ENCODE data around the gene LTN1.
"Not testable (repeated sequence)": the region's sequence is repeated elsewhere in the genome, so short reads cannot be mapped to it uniquely, and the experiment has no call there.

LTN1 gene, protein sequence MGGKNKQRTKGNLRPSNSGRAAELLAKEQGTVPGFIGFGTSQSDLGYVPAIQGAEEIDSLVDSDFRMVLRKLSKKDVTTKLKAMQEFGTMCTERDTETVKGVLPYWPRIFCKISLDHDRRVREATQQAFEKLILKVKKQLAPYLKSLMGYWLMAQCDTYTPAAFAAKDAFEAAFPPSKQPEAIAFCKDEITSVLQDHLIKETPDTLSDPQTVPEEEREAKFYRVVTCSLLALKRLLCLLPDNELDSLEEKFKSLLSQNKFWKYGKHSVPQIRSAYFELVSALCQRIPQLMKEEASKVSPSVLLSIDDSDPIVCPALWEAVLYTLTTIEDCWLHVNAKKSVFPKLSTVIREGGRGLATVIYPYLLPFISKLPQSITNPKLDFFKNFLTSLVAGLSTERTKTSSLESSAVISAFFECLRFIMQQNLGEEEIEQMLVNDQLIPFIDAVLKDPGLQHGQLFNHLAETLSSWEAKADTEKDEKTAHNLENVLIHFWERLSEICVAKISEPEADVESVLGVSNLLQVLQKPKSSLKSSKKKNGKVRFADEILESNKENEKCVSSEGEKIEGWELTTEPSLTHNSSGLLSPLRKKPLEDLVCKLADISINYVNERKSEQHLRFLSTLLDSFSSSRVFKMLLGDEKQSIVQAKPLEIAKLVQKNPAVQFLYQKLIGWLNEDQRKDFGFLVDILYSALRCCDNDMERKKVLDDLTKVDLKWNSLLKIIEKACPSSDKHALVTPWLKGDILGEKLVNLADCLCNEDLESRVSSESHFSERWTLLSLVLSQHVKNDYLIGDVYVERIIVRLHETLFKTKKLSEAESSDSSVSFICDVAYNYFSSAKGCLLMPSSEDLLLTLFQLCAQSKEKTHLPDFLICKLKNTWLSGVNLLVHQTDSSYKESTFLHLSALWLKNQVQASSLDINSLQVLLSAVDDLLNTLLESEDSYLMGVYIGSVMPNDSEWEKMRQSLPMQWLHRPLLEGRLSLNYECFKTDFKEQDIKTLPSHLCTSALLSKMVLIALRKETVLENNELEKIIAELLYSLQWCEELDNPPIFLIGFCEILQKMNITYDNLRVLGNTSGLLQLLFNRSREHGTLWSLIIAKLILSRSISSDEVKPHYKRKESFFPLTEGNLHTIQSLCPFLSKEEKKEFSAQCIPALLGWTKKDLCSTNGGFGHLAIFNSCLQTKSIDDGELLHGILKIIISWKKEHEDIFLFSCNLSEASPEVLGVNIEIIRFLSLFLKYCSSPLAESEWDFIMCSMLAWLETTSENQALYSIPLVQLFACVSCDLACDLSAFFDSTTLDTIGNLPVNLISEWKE (N-terminal part only)

DNA sequence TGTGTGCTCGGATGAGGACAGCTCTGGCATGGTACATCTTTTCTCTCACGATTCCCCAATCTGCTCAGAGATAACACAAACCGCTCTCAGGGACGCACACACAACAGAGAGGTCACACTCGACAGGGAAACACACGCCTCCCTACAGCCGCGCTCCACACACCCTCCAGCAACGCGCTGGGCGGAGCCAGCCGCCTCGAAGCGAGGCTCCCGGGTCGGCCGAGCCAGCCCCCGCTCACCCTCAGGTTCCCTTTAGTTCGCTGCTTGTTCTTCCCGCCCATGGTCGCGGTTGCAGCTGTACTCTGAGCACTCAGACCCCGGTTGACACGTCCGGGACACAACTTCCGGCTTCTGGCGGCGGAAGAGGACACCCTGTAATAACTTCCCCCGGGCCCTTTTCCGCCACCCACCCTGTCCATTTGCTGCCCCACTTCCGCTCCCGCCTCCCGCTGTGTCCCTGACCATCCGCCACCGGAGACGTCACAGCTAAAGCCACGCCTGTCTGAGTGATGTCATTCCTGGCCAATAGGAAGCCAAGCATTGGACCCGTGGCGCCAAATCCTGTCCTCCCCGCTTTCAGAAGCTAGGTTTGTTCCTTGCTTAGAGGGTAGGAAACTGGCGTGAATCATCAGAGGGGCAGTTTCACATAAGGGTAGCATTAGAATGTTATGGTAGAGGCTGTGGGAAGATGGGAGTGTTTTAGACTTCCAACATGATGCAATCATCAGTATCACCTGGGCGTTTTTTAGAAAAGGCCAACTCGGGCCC lies at the start of gene LTN1:
LTN1 (minus strand) TSS at position 352 of the 767 bp plus-strand sequence; CDS start at position 280, 72 bp downstream.
- DNase-seq = peak; percentile 99

DNA sequence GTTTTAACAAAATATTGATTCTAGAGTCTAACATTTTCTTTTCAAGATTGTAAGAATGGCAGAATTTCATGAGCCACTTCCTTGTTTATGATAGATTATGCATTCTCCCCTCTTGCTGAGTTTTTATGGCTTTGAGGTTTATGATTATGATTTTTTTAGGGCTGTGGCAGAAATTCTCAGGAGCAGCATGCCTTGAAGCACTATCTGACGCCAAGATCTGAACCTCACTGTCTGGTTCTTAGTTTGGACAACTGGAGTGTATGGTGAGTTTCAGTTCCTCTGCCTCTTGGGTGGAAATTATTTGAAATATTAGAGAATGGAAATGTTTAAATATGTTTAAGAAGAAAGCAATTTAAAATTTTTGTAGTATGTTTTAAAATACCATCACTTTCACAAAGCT lies 42.0 kb upstream of the LTN1 start:
- DNase-seq = no peak

DNA sequence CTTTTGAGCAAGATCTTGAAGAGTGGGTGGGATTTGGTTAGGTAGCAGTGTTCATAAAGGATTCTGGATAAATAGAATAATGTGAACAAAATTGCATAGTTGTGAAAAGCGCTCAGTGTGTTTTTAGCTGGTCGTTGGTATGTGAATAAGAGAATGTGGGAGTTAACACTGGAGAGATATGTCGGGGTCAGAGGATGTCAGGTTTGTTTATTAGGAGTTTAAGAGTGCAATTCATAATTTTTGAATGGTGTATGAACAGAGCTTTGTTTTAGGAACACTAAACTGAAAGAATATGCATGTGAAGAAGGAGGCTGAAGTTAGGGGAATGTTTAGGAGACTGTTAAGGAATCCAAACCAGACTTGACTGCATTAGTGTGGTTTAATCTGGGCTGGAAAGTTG lies 41.2 kb upstream of the LTN1 start:
- no peak for DNase-seq

DNA sequence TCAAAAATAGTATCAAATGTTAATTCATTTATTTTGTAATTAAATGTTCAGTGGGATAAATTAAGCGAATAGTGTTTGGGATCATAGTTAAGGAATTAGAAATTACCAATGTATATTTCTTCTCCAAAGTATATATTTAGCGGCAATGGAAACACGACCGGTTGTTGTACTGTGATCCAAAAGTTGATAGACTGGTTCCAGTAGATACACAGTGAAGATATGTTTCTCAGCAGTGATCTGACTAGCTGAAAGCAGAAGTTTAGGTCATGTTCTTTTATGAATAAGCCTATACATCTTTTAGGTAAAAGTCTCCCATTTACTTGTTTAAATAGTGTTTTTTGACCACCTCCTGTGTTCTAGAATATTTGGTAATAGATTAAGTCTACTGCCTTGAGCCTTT lies 40.6 kb upstream of the LTN1 start:
- no peak for DNase-seq

DNA sequence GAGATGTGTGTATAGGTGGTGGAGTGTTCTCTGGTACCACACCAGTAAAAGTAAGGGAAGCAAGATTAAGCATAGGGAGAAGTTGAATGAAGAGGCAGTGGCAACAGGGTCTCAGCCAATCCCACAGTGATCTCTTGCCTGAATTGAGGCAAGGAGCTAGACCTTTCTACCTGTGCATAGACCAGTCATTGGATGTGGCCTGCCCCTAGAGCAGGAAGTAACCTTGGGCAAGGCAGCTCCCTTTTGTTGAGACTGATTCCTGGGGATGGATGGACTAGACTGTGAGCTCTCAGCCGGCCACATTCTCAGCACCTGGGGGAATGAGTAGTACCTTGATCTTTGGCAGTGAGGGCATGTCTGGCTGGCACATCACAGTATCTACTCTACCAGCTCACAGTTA lies 38.2 kb upstream of the LTN1 start:
- no peak for DNase-seq

DNA sequence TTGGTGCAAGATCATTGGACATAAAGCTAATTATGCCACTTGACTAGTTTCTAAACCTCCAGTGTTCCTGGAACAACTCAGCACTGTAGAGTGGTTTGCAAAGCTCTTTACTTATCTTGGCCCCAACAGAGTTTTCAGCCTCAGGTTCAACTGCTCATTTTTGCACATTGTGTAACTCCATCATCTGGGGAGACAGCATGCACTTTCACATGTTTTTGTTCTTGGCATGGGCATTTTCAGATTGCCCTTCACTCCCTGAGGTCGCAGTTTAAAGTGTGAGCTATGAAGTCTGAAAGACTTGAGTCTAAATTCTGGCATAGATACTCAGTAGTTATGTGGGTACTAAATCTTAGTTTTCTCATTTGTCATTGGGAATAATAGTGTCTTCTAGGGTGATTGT lies 36.8 kb upstream of the LTN1 start:
- no peak for DNase-seq

DNA sequence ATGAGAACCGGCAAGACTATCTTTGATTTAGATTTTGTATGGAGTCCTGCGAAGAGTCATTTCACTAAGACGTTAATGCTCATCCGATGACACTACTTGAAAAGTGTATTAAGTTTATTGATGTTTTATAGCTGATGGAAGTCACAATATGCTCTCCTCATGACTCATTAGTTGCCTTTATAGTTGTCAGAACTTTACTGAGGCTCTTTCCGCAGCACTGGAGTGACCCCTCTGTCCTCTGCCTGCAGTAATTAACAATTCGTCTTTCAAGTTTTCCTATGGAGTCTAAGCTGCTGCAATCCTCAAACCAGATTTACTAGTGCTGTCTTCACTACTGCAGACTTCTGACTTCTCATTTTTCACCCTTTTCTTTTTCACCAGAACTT lies 32.6 kb upstream of the LTN1 start:
- DNase-seq = no peak

DNA sequence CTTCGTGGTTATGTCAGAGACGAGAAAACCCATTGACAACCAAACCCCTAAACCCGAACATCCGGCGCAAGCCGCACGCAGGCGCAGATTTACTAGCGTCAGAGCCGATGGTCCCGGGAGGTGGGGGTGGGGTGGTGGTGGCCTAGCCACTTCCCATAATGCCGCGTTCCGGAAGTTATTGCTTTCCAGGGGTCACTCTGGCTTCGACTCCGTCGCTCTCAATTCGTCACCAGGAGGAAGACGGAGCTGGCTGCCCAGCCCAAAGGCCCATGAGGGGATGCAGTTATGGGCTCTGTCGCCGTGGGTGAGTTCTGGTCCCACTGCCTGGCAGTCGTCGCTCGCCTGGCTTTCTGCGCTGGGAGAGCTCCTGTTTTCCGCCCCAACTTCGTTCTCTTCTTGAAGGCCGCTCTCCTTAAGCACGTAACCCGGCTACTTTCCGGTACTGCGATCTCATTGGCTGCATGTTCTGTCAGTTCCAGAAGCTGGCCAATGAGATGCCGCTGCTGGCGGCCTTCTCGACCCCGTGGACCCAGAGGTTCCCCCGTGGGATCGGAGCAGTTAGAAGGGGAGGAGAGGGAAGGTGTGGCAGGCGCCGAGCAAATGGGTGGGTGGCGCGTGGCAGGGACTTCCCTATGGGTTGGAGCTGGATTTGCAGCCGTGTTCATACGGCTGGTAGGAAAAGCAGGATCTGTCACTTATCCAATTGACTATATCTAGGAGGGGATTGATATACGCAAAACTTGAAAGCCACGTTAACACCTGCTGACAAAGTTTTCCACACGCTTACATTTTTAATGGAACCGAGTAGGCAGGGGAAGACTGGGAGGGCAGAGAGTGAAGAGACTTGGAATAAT lies 32.0 kb upstream of the LTN1 start, which contains the start of gene USP16:
USP16 (plus strand) TSS at position 195 of the 854 bp plus-strand sequence. CDS start 3,246 bp downstream, outside the sequence.
- peak; percentile 95 for DNase-seq

DNA sequence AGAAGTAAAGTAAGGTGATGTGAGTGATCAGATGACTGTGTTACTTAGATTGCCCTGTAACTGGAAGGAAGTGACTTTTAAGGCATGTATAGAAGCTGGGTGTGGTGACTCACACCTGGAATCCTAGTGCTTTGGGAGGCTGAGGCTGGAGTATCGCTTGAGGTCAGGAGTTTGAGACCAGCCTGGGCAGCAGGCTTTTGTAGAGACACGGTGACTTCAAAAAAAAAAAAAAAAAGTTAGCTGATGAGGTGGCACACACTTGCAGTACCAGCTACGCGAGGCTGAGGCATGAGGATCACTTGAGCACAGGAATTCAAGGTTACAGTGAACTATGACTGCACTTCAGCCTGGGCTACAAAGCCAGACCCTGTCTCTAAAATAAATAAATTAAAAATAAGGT lies 29.5 kb upstream of the LTN1 start:
- peak; percentile 6 for DNase-seq

DNA sequence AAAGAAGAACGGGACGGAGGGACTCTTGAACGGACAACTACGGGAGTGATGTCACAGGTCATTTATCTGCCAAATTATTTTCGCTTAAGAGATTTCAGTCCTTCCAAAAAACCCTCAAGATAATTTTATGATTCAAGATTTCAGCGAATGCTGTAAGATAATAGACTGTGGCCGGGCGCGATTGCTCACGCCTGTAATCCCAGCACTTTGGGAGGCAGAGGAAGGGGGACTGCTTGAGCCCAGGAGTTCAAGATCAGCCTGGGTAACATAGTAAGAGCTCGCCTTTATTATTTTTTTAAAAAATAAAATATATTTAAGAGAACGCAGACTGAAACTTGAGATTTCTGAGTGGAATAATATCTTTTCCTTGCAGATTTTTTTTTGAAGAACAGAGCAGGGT lies 25.9 kb upstream of the LTN1 start:
- DNase-seq = peak; percentile 14

DNA sequence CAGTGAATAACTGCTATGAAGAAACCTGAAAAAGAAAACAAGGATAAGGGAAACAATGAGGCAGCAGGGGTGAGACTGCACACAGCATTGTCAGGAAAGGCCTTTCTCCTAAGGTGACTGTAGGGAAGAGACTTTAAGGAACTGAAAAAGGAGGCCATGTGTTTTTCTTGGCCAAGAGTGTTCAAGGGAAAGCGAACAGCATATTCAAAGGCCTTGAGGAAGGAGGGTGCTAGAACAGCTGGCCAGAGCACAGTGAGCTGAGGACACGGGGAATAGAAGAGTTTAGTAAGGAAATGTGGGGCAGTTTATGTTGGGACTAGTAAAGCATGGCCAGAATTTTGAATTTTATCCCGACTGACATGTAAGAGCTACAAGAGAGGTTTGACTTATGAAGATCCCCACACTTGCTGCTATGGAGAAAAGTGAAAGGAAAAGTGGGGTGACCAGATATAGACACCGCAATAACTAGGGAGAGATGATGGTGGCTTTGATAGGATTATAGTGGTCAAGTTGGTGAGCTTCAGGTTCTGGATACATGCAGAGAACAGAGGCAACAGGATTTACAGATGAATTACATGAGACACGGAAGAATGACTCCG lies 25.1 kb upstream of the LTN1 start:
- DNase-seq = no peak

DNA sequence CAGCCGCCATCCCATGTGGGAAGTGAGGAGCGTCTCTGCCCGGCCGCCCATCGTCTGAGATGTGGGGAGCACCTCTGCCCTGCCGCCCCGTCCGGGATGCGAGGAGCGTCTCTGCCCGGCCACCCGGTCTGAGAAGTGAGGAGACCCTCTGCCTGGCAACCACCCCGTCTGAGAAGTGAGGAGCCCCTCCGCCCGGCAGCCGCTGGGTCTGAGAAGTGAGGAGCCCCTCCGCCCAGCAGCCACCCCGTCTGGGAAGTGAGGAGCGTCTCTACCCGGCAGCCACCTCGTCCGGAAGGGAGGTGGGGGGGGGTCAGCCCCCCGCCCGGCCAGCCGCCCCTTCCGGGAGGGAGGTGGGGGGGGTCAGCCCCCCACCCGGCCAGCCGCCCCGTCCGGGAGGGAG lies 18.6 kb upstream of the LTN1 start:
- DNase-seq = not testable (repeated sequence)

DNA sequence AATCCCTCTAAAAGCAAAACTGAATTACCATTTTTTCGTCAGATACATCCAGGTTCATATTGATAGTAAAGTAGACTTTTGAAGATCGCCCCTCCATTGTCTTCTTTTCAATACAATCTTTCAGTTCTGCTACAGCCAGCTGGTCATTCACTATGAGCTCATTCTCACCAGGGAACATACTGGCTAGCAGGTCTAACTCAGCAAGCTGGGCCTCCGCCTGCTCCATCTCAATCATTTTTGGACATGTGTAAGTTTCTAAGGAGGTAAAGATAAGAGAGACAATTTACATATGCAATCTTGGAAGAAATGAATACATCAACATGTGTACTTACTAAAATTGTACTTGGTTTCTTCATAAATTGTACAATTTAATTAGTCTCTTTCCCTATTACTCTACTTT lies 15.7 kb upstream of the LTN1 start:
- no peak for DNase-seq

DNA sequence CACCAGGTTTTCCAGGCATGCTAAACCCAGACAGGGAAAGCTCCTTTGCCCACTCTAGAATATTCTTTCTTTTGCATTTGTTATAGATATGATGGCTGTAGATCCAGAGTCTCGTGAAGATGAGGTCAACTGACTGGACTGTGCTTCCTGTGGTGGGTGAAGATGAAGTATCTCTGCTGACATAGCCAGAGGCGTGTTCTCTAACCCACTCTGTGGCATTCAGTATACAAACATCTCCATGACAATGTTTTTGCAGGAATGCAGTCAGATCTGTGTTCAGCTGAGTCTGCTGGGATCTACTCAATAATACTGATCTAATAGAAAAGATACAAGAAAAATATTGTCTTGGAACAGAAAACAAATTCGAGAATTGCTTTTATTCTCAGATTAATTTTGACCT lies 15.1 kb upstream of the LTN1 start:
- no peak for DNase-seq

DNA sequence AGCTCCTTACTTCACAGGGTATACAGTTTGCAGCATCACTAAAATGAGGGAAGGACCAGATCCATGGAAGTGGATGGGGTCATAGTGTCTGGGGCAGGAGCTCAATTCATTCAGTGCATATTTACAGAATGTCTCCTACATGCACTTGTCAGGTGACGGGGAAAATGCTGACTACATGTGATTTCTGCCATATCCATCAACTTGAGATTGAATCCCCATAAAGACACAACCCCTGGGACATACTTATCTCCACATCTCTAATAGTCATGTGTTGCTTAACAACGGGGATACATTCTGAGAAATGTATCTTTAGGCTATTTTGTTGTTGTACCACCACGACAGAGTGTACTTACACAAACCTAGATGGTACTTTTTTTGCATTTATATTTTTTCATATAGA lies 14.5 kb upstream of the LTN1 start:
- no peak for DNase-seq

DNA sequence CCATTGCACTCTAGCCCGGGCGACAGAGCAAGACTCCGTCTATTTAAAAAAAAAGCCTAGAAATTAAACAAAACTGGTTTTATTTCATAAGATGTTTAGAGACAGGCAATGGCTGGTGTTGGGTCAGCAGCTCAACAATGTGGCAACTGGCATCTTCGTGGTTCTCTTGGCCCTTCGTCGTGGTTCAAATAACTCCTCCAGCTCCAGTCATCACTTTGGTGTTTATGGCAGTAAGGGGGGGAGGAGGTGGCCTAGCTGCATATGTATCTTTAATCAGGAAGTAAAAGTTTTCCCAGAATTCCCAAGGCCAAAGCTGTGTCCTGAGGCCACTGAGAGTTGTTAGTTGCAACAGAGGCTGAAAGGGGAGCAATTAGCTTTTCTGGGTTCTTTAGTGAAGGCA lies 13.0 kb upstream of the LTN1 start:
- DNase-seq = no peak

DNA sequence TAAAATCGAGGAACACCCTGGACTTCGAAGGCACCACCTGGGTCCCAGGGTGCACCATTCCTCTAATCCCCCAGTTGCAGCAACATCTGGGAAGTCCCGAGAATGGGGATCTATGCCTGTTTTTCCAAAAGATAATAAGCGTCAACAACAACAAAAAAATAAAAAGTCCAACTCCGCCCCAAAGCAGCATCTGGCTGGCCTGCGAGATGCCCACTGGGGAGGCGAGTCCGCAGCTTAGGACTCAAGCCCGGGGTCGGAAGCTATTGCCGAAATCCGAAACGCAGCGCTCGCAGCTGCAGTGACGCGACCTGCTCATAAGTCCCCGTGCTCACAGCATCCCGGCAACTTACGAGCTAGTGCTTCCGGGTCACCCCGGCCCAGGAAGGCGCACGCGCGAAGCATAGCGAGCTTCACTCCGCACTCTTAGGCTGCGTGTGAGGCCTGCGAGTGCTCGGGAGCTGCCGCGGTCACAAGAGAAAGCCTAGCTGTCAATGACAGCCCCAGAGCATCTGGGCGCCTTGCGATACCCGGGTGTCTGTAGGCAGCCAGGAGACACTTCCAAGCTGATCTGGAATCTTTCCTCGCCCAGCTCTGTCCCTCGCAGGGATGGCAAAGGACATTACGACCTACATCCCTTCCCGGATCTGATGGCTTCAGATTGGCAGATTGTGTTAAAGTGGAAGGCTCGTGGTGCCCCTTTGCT lies 9.9 kb upstream of the LTN1 start:
- peak; percentile 96 for DNase-seq

DNA sequence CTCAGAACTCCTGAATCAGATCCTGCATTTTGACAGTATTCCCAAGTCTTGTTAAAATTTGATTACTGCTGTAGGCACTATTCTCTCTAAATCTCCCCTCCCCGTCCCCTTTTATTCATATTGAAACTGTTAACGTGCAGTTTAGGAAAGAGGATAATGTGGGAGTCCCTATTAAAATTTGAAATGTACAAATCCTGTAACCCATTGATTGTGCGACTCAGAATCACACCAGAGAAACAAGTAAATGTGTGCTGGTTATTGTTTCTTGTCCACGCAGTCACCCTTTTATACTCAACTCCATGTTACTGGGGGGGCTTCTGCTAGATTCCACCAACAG lies 584 bp upstream of the LTN1 start:
- DNase-seq = no peak

DNA sequence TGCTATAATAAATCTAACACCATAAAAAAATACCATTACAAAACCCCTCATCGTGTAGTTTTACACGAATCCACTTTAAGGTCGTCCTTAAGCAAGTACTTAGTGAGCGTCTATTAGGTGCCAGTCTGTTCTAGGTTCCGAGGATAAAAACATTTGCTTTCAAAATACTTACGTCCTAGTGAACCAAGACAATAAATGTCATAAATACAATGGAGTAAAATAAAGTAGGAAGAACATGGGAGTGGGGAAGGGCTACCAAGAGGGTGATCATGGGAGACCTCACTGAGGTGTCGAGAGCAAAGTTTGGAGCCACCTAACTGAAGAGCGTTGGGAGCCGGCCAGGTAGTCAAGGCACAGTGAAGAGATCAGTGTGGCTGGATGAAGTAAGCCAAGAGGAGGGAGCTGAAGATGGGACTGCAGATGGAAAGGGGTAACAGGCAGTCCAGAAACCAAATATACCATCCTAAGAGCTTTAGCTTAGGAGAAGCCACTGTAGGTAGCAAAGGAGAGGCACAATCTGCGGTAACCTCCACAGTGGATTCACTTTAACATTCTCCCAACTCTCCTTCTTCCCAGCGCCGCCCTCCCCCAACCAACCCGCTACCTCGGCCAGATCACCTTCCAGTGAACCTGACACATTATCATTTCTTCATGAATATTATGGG lies 684 bp downstream of the LTN1 start:
- no peak for DNase-seq

DNA sequence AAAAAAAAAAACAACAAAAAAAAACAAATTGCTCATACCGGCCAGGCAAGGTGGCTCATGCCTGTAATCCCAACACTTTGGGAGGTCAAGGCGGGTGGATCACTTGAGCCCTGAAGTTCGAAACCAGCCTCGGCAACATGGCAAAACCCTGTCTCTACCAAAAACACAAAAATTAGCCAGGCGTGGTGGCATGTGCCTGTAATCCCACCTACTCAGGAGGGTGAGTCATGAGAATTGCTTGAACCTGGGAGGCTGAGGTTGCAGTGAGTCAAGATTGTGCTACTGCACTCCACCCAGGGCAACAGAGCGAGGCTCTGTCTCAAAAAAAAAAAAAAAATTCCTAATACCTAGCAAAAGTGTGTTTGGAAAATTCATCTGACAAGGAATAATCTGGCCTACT lies 4.5 kb downstream of the LTN1 start:
- peak; percentile 62 for DNase-seq

All from activated CD4-positive, alpha-beta T cell treated with anti-CD3 and anti-CD28 coated beads for 48 hours (primary cell).